ENCODE measurements around the gene CX3CR1.
A peak's percentile ranks its signal among the peaks of the same experiment; 100 is the strongest.

The CX3CR1 gene

DNA sequence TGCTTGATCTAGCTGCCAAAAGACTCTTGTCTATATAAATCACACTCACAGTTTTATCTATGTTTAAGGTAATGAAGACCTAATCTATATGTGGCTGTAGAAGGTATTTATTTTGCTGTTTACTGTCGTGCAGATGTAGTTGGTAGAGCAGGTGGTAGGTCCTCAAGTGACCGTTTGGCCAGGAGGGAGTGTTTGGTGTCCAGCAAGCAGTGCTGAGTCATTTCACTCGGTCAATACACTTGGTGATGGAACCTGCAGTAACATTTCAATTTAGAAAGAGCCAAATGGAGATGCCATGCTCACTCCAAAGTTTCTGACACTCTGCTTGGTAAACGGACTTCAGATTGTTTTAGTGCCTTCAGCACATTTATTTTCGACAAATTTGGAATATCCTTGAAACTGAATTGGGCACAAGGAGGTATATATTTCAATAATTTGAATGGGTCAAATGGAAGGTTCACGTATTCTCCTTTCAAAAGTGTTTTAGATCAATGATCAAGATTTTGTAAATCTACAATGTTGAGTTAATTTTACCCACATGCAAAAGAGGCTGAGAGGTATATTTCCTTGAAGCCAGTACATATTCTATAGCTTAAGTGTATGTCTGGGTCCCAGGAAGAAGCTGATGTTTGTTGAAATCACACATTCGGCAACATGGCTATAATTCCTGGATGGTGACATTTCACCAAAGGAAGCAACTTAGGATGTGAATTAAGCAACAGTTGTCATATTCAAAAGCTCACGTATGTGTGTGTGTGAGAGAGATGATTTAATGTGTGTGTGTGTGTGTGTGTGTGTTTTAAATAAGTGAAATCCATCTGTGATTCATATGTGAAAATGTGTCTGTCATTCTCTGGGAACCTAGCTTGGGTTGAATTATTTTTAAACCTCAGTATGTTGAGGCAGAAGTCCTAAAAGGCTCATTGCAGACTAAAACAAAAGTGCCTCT lies 7.7 kb upstream of the CX3CR1 start:
- DNase-seq (ENCODE audit: low read depth in 1 of 2, low spot score in 1 of 2): peak in 1 of 2 experiments; percentile 63
- no peak overlapping the region for H3K27ac ChIP-seq (replicated peaks)
- no peak overlapping the region for H3K4me3 ChIP-seq (replicated peaks; ENCODE audit: insufficient read depth, low read length)
- no peak for TF ChIP-seq POLR2AphosphoS5 (IDR thresholded peaks at IDR 0.05; ENCODE audit: low read depth)
- TF ChIP-seq, protein P1, sequence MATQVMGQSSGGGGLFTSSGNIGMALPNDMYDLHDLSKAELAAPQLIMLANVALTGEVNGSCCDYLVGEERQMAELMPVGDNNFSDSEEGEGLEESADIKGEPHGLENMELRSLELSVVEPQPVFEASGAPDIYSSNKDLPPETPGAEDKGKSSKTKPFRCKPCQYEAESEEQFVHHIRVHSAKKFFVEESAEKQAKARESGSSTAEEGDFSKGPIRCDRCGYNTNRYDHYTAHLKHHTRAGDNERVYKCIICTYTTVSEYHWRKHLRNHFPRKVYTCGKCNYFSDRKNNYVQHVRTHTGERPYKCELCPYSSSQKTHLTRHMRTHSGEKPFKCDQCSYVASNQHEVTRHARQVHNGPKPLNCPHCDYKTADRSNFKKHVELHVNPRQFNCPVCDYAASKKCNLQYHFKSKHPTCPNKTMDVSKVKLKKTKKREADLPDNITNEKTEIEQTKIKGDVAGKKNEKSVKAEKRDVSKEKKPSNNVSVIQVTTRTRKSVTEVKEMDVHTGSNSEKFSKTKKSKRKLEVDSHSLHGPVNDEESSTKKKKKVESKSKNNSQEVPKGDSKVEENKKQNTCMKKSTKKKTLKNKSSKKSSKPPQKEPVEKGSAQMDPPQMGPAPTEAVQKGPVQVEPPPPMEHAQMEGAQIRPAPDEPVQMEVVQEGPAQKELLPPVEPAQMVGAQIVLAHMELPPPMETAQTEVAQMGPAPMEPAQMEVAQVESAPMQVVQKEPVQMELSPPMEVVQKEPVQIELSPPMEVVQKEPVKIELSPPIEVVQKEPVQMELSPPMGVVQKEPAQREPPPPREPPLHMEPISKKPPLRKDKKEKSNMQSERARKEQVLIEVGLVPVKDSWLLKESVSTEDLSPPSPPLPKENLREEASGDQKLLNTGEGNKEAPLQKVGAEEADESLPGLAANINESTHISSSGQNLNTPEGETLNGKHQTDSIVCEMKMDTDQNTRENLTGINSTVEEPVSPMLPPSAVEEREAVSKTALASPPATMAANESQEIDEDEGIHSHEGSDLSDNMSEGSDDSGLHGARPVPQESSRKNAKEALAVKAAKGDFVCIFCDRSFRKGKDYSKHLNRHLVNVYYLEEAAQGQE (IDR thresholded peaks at IDR 0.05; ENCODE audit: insufficient replicate concordance, low read depth): no peak
- TF ChIP-seq GABPA (IDR thresholded peaks at IDR 0.05; ENCODE audit: low read depth): no peak
- H3K27me3 ChIP-seq (ENCODE audit: insufficient read depth, poor library complexity, severe bottlenecking): no peaks in the 10 kb centered on the region

DNA sequence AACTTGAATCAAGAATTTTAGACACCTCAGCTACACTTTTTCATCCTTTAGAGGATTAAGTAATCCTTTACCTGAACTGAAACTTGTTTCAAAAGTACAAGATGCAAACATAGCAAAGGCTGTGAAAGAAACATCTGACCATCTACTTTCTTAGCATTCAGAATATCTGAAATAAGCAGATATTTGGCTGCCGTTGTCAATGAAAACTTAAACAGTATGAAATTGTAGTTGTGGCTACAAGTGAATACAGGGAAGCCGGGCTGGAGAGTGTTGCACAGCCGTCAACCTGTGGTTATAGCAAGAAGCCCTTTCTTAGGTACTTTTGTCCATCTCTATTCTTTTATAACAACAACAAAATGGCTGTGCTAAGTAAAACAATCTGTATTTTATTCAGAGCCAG lies 6.9 kb upstream of the CX3CR1 start:
- TF ChIP-seq, protein P2, sequence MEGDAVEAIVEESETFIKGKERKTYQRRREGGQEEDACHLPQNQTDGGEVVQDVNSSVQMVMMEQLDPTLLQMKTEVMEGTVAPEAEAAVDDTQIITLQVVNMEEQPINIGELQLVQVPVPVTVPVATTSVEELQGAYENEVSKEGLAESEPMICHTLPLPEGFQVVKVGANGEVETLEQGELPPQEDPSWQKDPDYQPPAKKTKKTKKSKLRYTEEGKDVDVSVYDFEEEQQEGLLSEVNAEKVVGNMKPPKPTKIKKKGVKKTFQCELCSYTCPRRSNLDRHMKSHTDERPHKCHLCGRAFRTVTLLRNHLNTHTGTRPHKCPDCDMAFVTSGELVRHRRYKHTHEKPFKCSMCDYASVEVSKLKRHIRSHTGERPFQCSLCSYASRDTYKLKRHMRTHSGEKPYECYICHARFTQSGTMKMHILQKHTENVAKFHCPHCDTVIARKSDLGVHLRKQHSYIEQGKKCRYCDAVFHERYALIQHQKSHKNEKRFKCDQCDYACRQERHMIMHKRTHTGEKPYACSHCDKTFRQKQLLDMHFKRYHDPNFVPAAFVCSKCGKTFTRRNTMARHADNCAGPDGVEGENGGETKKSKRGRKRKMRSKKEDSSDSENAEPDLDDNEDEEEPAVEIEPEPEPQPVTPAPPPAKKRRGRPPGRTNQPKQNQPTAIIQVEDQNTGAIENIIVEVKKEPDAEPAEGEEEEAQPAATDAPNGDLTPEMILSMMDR (IDR thresholded peaks at IDR 0.05; ENCODE audit: insufficient read depth, low read length): no peak
- no peak for DNase-seq (ENCODE audit: low read depth in 1 of 2, low spot score in 1 of 2)
- no peak overlapping the region for H3K27ac ChIP-seq (replicated peaks)

DNA sequence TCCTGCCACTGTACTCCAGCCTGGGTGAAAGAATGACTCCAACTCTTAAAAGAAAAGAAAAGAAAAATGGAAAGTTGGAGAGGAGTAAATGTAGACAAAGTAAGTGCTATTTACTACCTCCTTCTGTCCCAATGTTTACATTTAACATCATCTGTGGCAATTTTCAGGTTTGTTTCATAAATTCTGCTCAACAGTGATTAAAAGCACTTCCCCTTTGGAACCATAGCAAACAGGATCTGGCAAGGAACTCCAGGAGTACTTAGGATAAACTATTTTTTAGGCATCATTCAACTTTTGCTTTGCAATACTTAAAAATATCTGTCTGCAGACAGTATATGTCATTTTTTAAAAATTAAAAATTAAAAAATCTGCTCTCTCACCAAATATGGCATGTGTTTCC lies 5.5 kb upstream of the CX3CR1 start:
- Histone ChIP-seq H3K27ac (replicated peaks) (no peak overlapping the region), H3K27me3 (ENCODE audit: insufficient read depth, poor library complexity, severe bottlenecking) (no peaks in the 10 kb centered on the region), H3K4me3 (replicated peaks; ENCODE audit: insufficient read depth, low read length) (no peak overlapping the region)
- no peak for DNase-seq (ENCODE audit: low read depth in 1 of 2, low spot score in 1 of 2)
- peak; percentile 87 for TF ChIP-seq SPI1 (IDR thresholded peaks at IDR 0.05; ENCODE audit: borderline replicate concordance, low read depth)
- TF ChIP-seq POLR2AphosphoS5 (IDR thresholded peaks at IDR 0.05; ENCODE audit: low read depth): no peak

More for the DNA sequence above, 6.9 kb upstream of the CX3CR1 start:
- H3K4me3 ChIP-seq (replicated peaks; ENCODE audit: insufficient read depth, low read length): no peak overlapping the region
- no peaks in the 10 kb centered on the region for H3K27me3 ChIP-seq (ENCODE audit: insufficient read depth, poor library complexity, severe bottlenecking)

DNA sequence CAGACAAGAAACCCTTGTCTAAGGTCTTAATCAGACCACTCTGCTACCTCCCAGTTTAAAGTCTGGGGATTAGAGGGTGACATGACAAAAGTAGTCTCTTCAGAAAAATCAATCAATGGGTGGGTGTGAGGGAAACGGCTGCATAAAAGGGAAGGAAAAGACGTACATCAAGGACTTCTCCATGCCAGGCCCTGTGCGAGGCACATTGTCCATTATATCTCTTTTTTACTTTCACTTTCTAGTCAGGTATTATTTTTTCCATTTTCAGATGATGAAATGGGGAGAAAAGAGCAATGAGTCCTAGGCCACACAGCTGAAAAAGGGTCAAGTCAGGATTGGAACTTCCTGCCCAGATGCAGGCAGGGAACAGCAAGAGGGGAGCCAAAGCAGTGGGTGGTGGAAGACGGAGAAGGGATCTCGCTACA lies 4.6 kb upstream of the CX3CR1 start:
- H3K4me3 ChIP-seq (replicated peaks; ENCODE audit: insufficient read depth, low read length): no peak overlapping the region
- DNase-seq (ENCODE audit: low read depth in 1 of 2, low spot score in 1 of 2): no peak
- no peaks in the 10 kb centered on the region for H3K27me3 ChIP-seq (ENCODE audit: insufficient read depth, poor library complexity, severe bottlenecking)
- TF ChIP-seq, protein P1 (IDR thresholded peaks at IDR 0.05; ENCODE audit: insufficient replicate concordance, low read depth): no peak
- TF ChIP-seq, protein P2 (IDR thresholded peaks at IDR 0.05; ENCODE audit: insufficient read depth, low read length): no peak
- no peak for TF ChIP-seq SPI1 (IDR thresholded peaks at IDR 0.05; ENCODE audit: borderline replicate concordance, low read depth)
- no peak for TF ChIP-seq GABPA (IDR thresholded peaks at IDR 0.05; ENCODE audit: low read depth)
- no peak for TF ChIP-seq POLR2AphosphoS5 (IDR thresholded peaks at IDR 0.05; ENCODE audit: low read depth)
- no peak overlapping the region for H3K27ac ChIP-seq (replicated peaks)
